Measurements from ENCODE around the gene MYO10. TPM values are rescaled to one million over a fixed set of nuclear protein-coding genes. Genes with fewer than 3 reads are reported as not detected.

MYO10 gene
- total and polyA plus RNA-seq, 2 of the 8 experiments (the other 6 are each of a cell fraction or from before 2014, with no cell fraction given), result 21.5 to 107 TPM

- DNase-seq (ENCODE audit: low read depth in 1 of 2, low spot score in 2 of 2), result no peak
Measured at GRCh38 chr5:16806711-16807546, 129.2 kb downstream of the MYO10 start.

More at GRCh38 chr5:16806711-16807546, 129.2 kb downstream of the MYO10 start:
- H4K8ac ChIP-seq (ENCODE audit: extremely low read depth, insufficient read depth, low read length), result no peak overlapping the region
- 82% methylated on average over 12 of the region's 12 CpGs; no CpG with 5 or more reads in 1 of the 2 experiments for WGBS, 2 experiments (ENCODE audit: extremely low coverage in 1 of 2, insufficient coverage in 1 of 2, insufficient read length in 1 of 2, insufficient replicate concordance in 2 of 2, low coverage in 1 of 2, low lambda C conversion rate in 2 of 2, missing lambda C conversion rate in 1 of 2)
- FAIRE-seq, result no peak
- H3K79me2 ChIP-seq (ENCODE audit: control insufficient read depth in 1 of 2, insufficient read depth in 2 of 2, low read length in 2 of 2), result peaks cover 0 to 12% of the 10 kb centered on the region in 2 experiments; a peak in 2 of 4 replicates
- no peak overlapping the region for H4K5ac ChIP-seq (ENCODE audit: insufficient read length, low read depth, low read length)
- no peak overlapping the region for H3K4me2 ChIP-seq (ENCODE audit: insufficient read depth in 1 of 2, low read depth in 2 of 2, low read length in 2 of 2)
- H2AK5ac ChIP-seq (ENCODE audit: low read depth, low read length), result no peak overlapping the region
- peaks cover 5% of the 10 kb centered on the region; the same call in 1 of the 2 replicates for H3K79me1 ChIP-seq (ENCODE audit: low read depth, low read length)
- H3K27me3 ChIP-seq (replicated peaks in 1 of 4; ENCODE audit: control insufficient read depth in 3 of 4, extremely low read depth in 1 of 4, insufficient read depth in 3 of 4, low read length in 3 of 4), result no peaks in the 10 kb centered on the region
- H3K27ac ChIP-seq (ENCODE audit: low read depth, low read length), result no peak overlapping the region
- H3K4me3 ChIP-seq (ENCODE audit: extremely low read depth in 1 of 4, insufficient read depth in 2 of 4, low read depth in 3 of 4, low read length in 4 of 4), result no peak overlapping the region
- no peak overlapping the region for H3K9ac ChIP-seq (replicated peaks in 1 of 4; ENCODE audit: extremely low read depth in 1 of 4, low read depth in 3 of 4, low read length in 3 of 4)
- H3K4me1 ChIP-seq (replicated peaks in 1 of 4; ENCODE audit: control insufficient read depth in 3 of 4, insufficient read depth in 4 of 4, low read length in 3 of 4), result no peaks in the 10 kb centered on the region
- no peak overlapping the region for H2BK5ac ChIP-seq (ENCODE audit: low read depth, low read length)
- H4K20me1 ChIP-seq (replicated peaks in 1 of 2; ENCODE audit: control insufficient read depth in 1 of 2, insufficient read depth in 2 of 2, low read length in 2 of 2), result peaks cover 0 to 2% of the 10 kb centered on the region in 2 experiments
- H2AFZ ChIP-seq (ENCODE audit: low read length), result no peak overlapping the region
- no peak overlapping the region for H2BK12ac ChIP-seq (ENCODE audit: low read depth, low read length)
- H3K23me2 ChIP-seq (ENCODE audit: low read depth, low read length), result no peaks in the 10 kb centered on the region
- no peak overlapping the region for H2BK120ac ChIP-seq (replicated peaks; ENCODE audit: low read depth, low read length)
- TF ChIP-seq MAX (IDR thresholded peaks at IDR 0.05) (no peak), E2F6 (IDR thresholded peaks at IDR 0.05) (no peak), NRF1 (IDR thresholded peaks at IDR 0.05; ENCODE audit: low read depth, low read length) (no peak), KDM5A (IDR thresholded peaks at IDR 0.05; ENCODE audit: low read length) (no peak), HDAC2 (IDR thresholded peaks at IDR 0.05; ENCODE audit: borderline replicate concordance in 1 of 2, low read depth in 2 of 2, low read length in 2 of 2) (no peak), SIRT6 (IDR thresholded peaks at IDR 0.05; ENCODE audit: low read length) (no peak), TAF7 (optimal IDR thresholded peaks at IDR 0.05; ENCODE audit: borderline replicate concordance, low read depth, low read length) (no peak), BCL11A (IDR thresholded peaks at IDR 0.05; ENCODE audit: low read depth in 2 of 2, low read length in 2 of 2) (no peak), EGR1 (IDR thresholded peaks at IDR 0.05; ENCODE audit: borderline replicate concordance, low read depth, low read length) (no peak)
- H3K23ac ChIP-seq (ENCODE audit: insufficient read length), result no peak overlapping the region
- H3K4ac ChIP-seq (replicated peaks; ENCODE audit: insufficient read length, low read depth, low read length), result no peak overlapping the region
- no peaks in the 10 kb centered on the region for H3K9me3 ChIP-seq (ENCODE audit: insufficient read depth in 2 of 2, low read depth in 1 of 2, low read length in 1 of 2)
- no peak overlapping the region for H3K56ac ChIP-seq (replicated peaks; ENCODE audit: insufficient read length, low read depth, low read length)
- H3K14ac ChIP-seq (ENCODE audit: insufficient read length), result no peak overlapping the region
- CTCF ChIA-PET (ENCODE audit: partially characterized antibody), result interaction anchor here (0.6 to 2.6 kb wide), 6 partner anchors 16 to 1218 kb away, joined by 3 to 15 read pairs (median 4); no protein-coding TSS in a partner anchor
- no peak overlapping the region for H3K18ac ChIP-seq (ENCODE audit: extremely low read depth, low read length)
- no peaks in the 10 kb centered on the region for H3K36me3 ChIP-seq (ENCODE audit: control insufficient read depth in 2 of 4, insufficient read depth in 4 of 4, low read length in 3 of 4)
- no peak overlapping the region for H2BK20ac ChIP-seq (ENCODE audit: low read length)
- no peak overlapping the region for H2BK15ac ChIP-seq (ENCODE audit: low read length)
- POLR2A ChIA-PET (ENCODE audit: partially characterized antibody), result no interaction called here
- H4K91ac ChIP-seq (replicated peaks; ENCODE audit: insufficient read length, low read length), result no peak overlapping the region
